HFF-Myc (cell line): ENCODE results near the gene PRR19.

Experiments used
- DNase-seq: peaks from one replicate; pipeline ENCODE4 v3.0.0-alpha.2; 2011; ENCODE audit warnings: low read depth; ENCODE audit errors: extremely low read depth
- H3K4me3 ChIP-seq: replicated peaks from 2 replicates; pipeline ENCODE4 v1.5.1; 2011; ENCODE audit warnings: low read depth, mild to moderate bottlenecking, control low read depth, low read length
- CTCF ChIP-seq: IDR thresholded peaks from 2 replicates; pipeline ENCODE4 v1.5.1; 2012; ENCODE audit warnings: mild to moderate bottlenecking, low read depth, low read length, control low read depth; ENCODE audit errors: missing control alignments

PRR19 gene

GRCh38 chr19:42313096-42313839 lies 11.3 kb downstream of the PRR19 start, which contains the start of gene TMEM145:
TMEM145 (plus strand) TSS chr19:42313309; CDS start chr19:42313377, 68 bp downstream.
- no peak for TF ChIP-seq CTCF
- H3K4me3 ChIP-seq = peak within 1 kb of the TSS; percentile 43
- DNase-seq = no peak

GRCh38 chr19:42313840-42314755 lies 12.2 kb downstream of the PRR19 start:
- no peak for TF ChIP-seq CTCF
- no peak for DNase-seq
- H3K4me3 ChIP-seq = peak overlapping the region; percentile 43

- DNase-seq = no peak
- no peak for TF ChIP-seq CTCF
- no peak overlapping the region for H3K4me3 ChIP-seq
Observed at GRCh38 chr19:42315024-42315423, 13.1 kb downstream of the PRR19 start.

- no peak for DNase-seq
- H3K4me3 ChIP-seq = 0 out of 2 replicates have a peak overlapping the region, but pooled peaks have one; percentile 4
Observed at GRCh38 chr19:42316223-42317211, 14.6 kb downstream of the PRR19 start.

GRCh38 chr19:42317535-42317934 lies 15.6 kb downstream of the PRR19 start:
- no peak for DNase-seq
- TF ChIP-seq CTCF = no peak
- H3K4me3 ChIP-seq = no peak overlapping the region

More at GRCh38 chr19:42316223-42317211, 14.6 kb downstream of the PRR19 start:
- TF ChIP-seq CTCF = no peak

- H3K4me3 ChIP-seq = no peak overlapping the region
- DNase-seq = no peak
- no peak for TF ChIP-seq CTCF
Observed at GRCh38 chr19:42322305-42322704, 20.4 kb downstream of the PRR19 start.
